GM23338 (cell line): ENCODE data around the gene MED7.

Experiments
- CTCF ChIP-seq, 2 experiments: fragments of 200-600 bp in 1 of 2; sonication (generic) in 1 of 2; conservative IDR thresholded peaks; 2 replicates each; pipeline versions ENCODE4 v1.5.1 to v1.6.1; 2016 to 2017; ENCODE audit warnings: antibody characterized with exemption in 2 of 2, low read depth in 2 of 2, mild to moderate bottlenecking in 2 of 2, moderate library complexity in 1 of 2
- ETS1 ChIP-seq: IDR thresholded peaks from 2 replicates; pipeline ENCODE4 v1.6.1; 2016; ENCODE audit warnings: antibody characterized with exemption
- EZH2 ChIP-seq: fragments of 200-600 bp; sonication (generic); IDR thresholded peaks from one replicate; pipeline ENCODE4 v1.8.0; 2017; ENCODE audit warnings: antibody characterized with exemption, mild to moderate bottlenecking, low read depth; ENCODE audit not compliant: unreplicated experiment
- EZH2phosphoT487 ChIP-seq: fragments of 200-600 bp; sonication (generic); IDR thresholded peaks from one replicate; pipeline ENCODE4 v1.8.1; 2018; ENCODE audit warnings: antibody characterized with exemption; ENCODE audit not compliant: unreplicated experiment
- POLR2AphosphoS5 ChIP-seq: IDR thresholded peaks from 2 replicates; pipeline ENCODE4 v1.6.1; 2016; ENCODE audit warnings: antibody characterized with exemption, low read depth
- REST ChIP-seq: IDR thresholded peaks from one replicate; pipeline ENCODE4 v1.6.1; 2018; ENCODE audit warnings: antibody characterized with exemption; ENCODE audit not compliant: unreplicated experiment

- TF ChIP-seq CTCF (conservative IDR thresholded peaks at IDR 0.05; ENCODE audit: low read depth in 2 of 2) (no peak), REST (no peak), ETS1 (no peak), EZH2 (no peak), EZH2phosphoT487 (no peak), POLR2AphosphoS5 (no peak)
Measured at GRCh38 chr5:157182143-157182757, 39.6 kb upstream of the MED7 start.
